HCT116 (cell line): ENCODE measurements around the gene BNC2. TPM values are rescaled to one million over a fixed set of nuclear protein-coding genes. Genes with fewer than 3 reads are reported as not detected.

Experiments used
- ATAC-seq: fragments of 200-7000 bp; cut with Tn5 transposase; 2 replicates; pipeline ENCODE4 v1.9.1; 2020; ENCODE audit warnings: mild to moderate bottlenecking, moderate library complexity
- BruUV-seq: library from RNA; stranded (reverse); fragments of 400-500 nt; replicated peaks from 2 replicates; lab custom pipeline; 2021; lab: Mats Ljungman, UMichigan
- CTCF ChIA-PET: fragments of 300-600 bp; sonication (Branson Sonifier 250); formaldehyde crosslinking; loops from one replicate; lab custom pipeline; 2021; ENCODE audit warnings: antibody characterized with exemption; lab: Charles Lee
- POLR2A ChIA-PET: fragments of 300-600, 350-600 bp; sonication (Branson Sonifier 250); formaldehyde crosslinking; loops from one replicate; lab custom pipeline; 2021; ENCODE audit warnings: antibody characterized with exemption; lab: Charles Lee
- RAD21 ChIA-PET, 2 experiments: fragments of 300-600 bp; sonication (Branson Sonifier 250); formaldehyde crosslinking; loops; one replicate each; lab custom pipeline; 2023; ENCODE audit warnings: low total read pairs in 2 of 2; ENCODE audit not compliant: uncharacterized antibody in 2 of 2, unreplicated experiment in 2 of 2, low non-redundant PET in 1 of 2; lab: Charles Lee
- DNase-seq: peaks from one replicate; pipeline ENCODE4 v3.0.0-alpha.2; 2010; ENCODE audit warnings: low read depth, low spot score
- H2AFZ ChIP-seq: fragments of 200-600 bp; shearing (Covaris generic), sonication (generic); 2 replicates; pipeline ENCODE4 v1.6.1; 2017; ENCODE audit warnings: low read depth, mixed run types, mixed read lengths, antibody characterized with exemption, low read length; ENCODE audit not compliant: poor library complexity, severe bottlenecking
- H3K27ac ChIP-seq: 2 replicates; pipeline ENCODE4 v1.5.1; 2012; ENCODE audit warnings: low read depth, low read length
- H3K27me3 ChIP-seq: fragments of 200-600 bp; sonication (generic); 2 replicates; pipeline ENCODE4 v1.6.1; 2016; ENCODE audit warnings: mixed run types, low read length, mixed read lengths; ENCODE audit not compliant: insufficient read depth
- H3K36me3 ChIP-seq, 2 experiments: fragments of 200-500 bp in 1 of 2; fragments of 200-600 bp in 1 of 2; sonication (Bioruptor generic) in 1 of 2; sonication (generic) in 1 of 2; 2 replicates each; pipeline versions ENCODE4 v1.5.1 to v1.6.1; 2014 to 2016; ENCODE audit warnings: low read length in 2 of 2, inconsistent platforms in 1 of 2, mixed read lengths in 1 of 2, mixed run types in 1 of 2; ENCODE audit not compliant: insufficient read depth in 2 of 2, control insufficient read depth in 1 of 2
- H3K4me1 ChIP-seq, 2 experiments: fragments of 200-600 bp in 1 of 2; sonication (generic) in 1 of 2; 2 replicates each; pipeline versions ENCODE4 v1.5.1 to v1.6.1; 2012 to 2017; ENCODE audit warnings: low read length in 2 of 2, inconsistent platforms in 1 of 2, mild to moderate bottlenecking in 1 of 2, mixed read lengths in 1 of 2, mixed run types in 1 of 2, moderate library complexity in 1 of 2; ENCODE audit not compliant: insufficient read depth in 2 of 2, control insufficient read depth in 1 of 2
- H3K4me2 ChIP-seq: fragments of 200-600 bp; sonication (generic); 2 replicates; pipeline ENCODE4 v1.6.1; 2017; ENCODE audit warnings: mixed run types, low read length, mixed read lengths
- H3K4me3 ChIP-seq, 2 experiments: fragments of 200-600 bp in 1 of 2; sonication (generic) in 1 of 2; replicated peaks in 1 of 2; 2 replicates each; pipeline ENCODE4 v1.5.1; 2011 to 2016; ENCODE audit warnings: low read length in 2 of 2, control low read depth in 1 of 2, low read depth in 1 of 2, mild to moderate bottlenecking in 1 of 2, mixed read lengths in 1 of 2, mixed run types in 1 of 2
- H3K79me2 ChIP-seq: fragments of 200-600 bp; sonication (generic); 2 replicates; pipeline ENCODE4 v1.6.1; 2017; ENCODE audit warnings: mild to moderate bottlenecking, mixed run types, low read length, moderate library complexity, mixed read lengths; ENCODE audit not compliant: insufficient read depth
- H3K9ac ChIP-seq: fragments of 200-600 bp; sonication (generic); 2 replicates; pipeline ENCODE4 v1.6.1; 2016; ENCODE audit warnings: low read length, mixed read lengths
- H3K9me2 ChIP-seq: fragments of 200-600 bp; sonication (generic), shearing (Covaris generic); 2 replicates; pipeline ENCODE4 v1.6.1; 2017; ENCODE audit warnings: mixed run types, mild to moderate bottlenecking, moderate library complexity; ENCODE audit not compliant: insufficient read depth
- H3K9me3 ChIP-seq, 2 experiments: fragments of 200-500 bp in 1 of 2; fragments of 200-600 bp in 1 of 2; sonication (Bioruptor generic) in 1 of 2; sonication (generic) in 1 of 2; 2 replicates each; pipeline ENCODE4 v1.6.1; 2014 to 2017; ENCODE audit warnings: low read length in 2 of 2, mixed read lengths in 2 of 2, inconsistent platforms in 1 of 2, low read depth in 1 of 2, mild to moderate bottlenecking in 1 of 2, mixed run types in 1 of 2, moderate library complexity in 1 of 2; ENCODE audit not compliant: control insufficient read depth in 1 of 2, insufficient read depth in 1 of 2
- H4K20me1 ChIP-seq: fragments of 200-600 bp; sonication (generic), shearing (Covaris generic); 2 replicates; pipeline ENCODE4 v1.6.1; 2017; ENCODE audit warnings: mixed run types, mild to moderate bottlenecking, moderate library complexity; ENCODE audit not compliant: insufficient read depth
- ELF1 ChIP-seq: IDR thresholded peaks from 2 replicates; pipeline ENCODE4 v1.6.1; 2012; ENCODE audit warnings: low read depth, borderline replicate concordance
- EZH2phosphoT487 ChIP-seq: fragments of 200-600 bp; IDR thresholded peaks from 2 replicates; pipeline ENCODE4 v1.6.1; 2018; ENCODE audit warnings: antibody characterized with exemption, borderline replicate concordance
- FOSL1 ChIP-seq: IDR thresholded peaks from 2 replicates; pipeline ENCODE4 v1.6.1; 2012; ENCODE audit warnings: low read depth
- POLR2A ChIP-seq: IDR thresholded peaks from 2 replicates; pipeline ENCODE4 v1.7.0; 2011; ENCODE audit warnings: borderline replicate concordance; ENCODE audit not compliant: insufficient read depth, insufficient read length; ENCODE audit errors: extremely low read depth
- RAD21 ChIP-seq: IDR thresholded peaks from 2 replicates; pipeline ENCODE4 v1.6.1; 2012; ENCODE audit warnings: low read depth, mild to moderate bottlenecking
- SIN3A ChIP-seq: IDR thresholded peaks from 2 replicates; pipeline ENCODE4 v1.6.1; 2012; ENCODE audit warnings: low read depth
- SP1 ChIP-seq: IDR thresholded peaks from 2 replicates; pipeline ENCODE4 v1.6.1; 2012; ENCODE audit warnings: low read depth
- SRF ChIP-seq: IDR thresholded peaks from 2 replicates; pipeline ENCODE4 v1.6.1; 2012; ENCODE audit warnings: low read depth
- YY1 ChIP-seq: IDR thresholded peaks from 2 replicates; pipeline ENCODE4 v1.6.1; 2011; ENCODE audit warnings: low read length, low read depth, moderate library complexity, mild to moderate bottlenecking; ENCODE audit not compliant: insufficient replicate concordance; ENCODE audit errors: extremely low read depth
- ZFX ChIP-seq: fragments of 450-650 bp; IDR thresholded peaks from 2 replicates; pipeline ENCODE4 v1.6.1; 2017
- ZNF274 ChIP-seq: fragments of 200-500 bp; sonication (Bioruptor generic); IDR thresholded peaks from 2 replicates; pipeline ENCODE4 v1.6.1; 2014; ENCODE audit warnings: mild to moderate bottlenecking, low read depth, low read length, inconsistent platforms
- intact Hi-C: fragments of 100-400 bp; cut with micrococcal nuclease; formaldehyde crosslinking; loops from 2 replicates; pipeline ENCODE4 v1.10.0; 2022
- total RNA-seq: library from RNA; stranded (reverse); gene quantifications from one replicate; pipeline ENCODE4 v1.2.1, GENCODE V29; 2021; ENCODE audit not compliant: unreplicated experiment
- TF ChIP-seq, protein P1 (sequence below): IDR thresholded peaks from 2 replicates; pipeline ENCODE4 v1.6.1; 2012; ENCODE audit warnings: low read depth
- TF ChIP-seq, protein P2 (sequence below): IDR thresholded peaks from 2 replicates; pipeline ENCODE4 v1.6.1; 2012
- TF ChIP-seq, protein P3 (sequence below), 3 experiments: fragments of 200-600 bp in 1 of 3; sonication (generic) in 1 of 3; IDR thresholded peaks in 2 of 3; conservative IDR thresholded peaks in 1 of 3; 2 replicates each; pipeline ENCODE4 v1.5.1; 2012 to 2017; ENCODE audit warnings: low read depth in 2 of 3, low read length in 2 of 3, antibody characterized with exemption in 1 of 3, borderline replicate concordance in 1 of 3, control low read depth in 1 of 3, mild to moderate bottlenecking in 1 of 3, mixed read lengths in 1 of 3, mixed run types in 1 of 3, moderate library complexity in 1 of 3; ENCODE audit not compliant: insufficient read depth in 1 of 3
- TF ChIP-seq, protein P4 (sequence below): IDR thresholded peaks from 2 replicates; pipeline ENCODE4 v1.6.1; 2011; ENCODE audit warnings: mild to moderate bottlenecking, low read length, moderate library complexity; ENCODE audit not compliant: insufficient replicate concordance; ENCODE audit errors: extremely low read depth

Gene BNC2
- total RNA-seq, 1 experiment from 2014 or later, result 0.37 TPM

DNA sequence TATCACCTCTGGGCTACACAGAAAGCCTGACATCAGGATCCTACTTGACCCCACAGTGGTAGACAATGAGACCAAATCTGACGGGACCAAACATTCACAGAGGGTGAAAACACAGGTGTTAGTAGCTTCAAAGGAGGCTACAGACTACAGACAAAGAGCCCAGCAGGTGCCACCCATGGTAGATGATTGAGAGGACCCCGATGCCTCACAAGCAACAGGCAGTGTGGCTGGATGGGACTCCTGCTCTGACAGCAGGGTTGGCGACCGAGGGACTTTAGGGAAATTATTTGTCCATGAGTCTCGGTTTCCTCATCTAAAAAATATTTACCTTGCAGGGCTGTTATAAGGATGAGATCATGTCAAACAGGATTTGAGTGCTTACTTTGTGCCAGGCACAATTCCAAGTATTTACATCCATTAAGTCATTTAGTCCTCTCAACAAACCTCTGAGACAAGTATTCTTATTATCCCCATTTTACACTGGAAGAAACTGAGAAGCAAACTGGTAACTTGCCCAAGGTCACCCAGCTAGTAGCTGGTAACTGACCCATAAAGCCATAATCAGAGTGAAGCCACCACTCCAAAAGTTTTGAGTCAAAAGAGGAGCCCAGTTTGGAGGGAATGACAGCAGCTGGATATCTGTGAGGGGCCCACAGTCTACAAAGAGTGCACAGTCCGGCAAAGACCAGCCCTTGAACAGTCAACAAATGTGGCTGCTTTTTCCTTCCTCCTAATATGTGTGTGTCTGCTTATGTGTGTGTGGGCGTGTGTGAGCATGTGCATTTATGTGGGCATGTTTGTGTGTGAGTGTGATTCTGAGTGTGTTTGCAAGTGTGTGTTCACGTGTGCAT is 502.0 kb downstream of the BNC2 start:
- TF ChIP-seq ZNF274 (no peak), SIN3A (no peak), SP1 (no peak), YY1 (no peak), EZH2phosphoT487 (no peak), SRF (no peak), ELF1 (no peak), POLR2A (no peak), RAD21 (no peak), FOSL1 (no peak), ZFX (no peak)
- TF ChIP-seq, protein P1, sequence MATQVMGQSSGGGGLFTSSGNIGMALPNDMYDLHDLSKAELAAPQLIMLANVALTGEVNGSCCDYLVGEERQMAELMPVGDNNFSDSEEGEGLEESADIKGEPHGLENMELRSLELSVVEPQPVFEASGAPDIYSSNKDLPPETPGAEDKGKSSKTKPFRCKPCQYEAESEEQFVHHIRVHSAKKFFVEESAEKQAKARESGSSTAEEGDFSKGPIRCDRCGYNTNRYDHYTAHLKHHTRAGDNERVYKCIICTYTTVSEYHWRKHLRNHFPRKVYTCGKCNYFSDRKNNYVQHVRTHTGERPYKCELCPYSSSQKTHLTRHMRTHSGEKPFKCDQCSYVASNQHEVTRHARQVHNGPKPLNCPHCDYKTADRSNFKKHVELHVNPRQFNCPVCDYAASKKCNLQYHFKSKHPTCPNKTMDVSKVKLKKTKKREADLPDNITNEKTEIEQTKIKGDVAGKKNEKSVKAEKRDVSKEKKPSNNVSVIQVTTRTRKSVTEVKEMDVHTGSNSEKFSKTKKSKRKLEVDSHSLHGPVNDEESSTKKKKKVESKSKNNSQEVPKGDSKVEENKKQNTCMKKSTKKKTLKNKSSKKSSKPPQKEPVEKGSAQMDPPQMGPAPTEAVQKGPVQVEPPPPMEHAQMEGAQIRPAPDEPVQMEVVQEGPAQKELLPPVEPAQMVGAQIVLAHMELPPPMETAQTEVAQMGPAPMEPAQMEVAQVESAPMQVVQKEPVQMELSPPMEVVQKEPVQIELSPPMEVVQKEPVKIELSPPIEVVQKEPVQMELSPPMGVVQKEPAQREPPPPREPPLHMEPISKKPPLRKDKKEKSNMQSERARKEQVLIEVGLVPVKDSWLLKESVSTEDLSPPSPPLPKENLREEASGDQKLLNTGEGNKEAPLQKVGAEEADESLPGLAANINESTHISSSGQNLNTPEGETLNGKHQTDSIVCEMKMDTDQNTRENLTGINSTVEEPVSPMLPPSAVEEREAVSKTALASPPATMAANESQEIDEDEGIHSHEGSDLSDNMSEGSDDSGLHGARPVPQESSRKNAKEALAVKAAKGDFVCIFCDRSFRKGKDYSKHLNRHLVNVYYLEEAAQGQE, result no peak
- TF ChIP-seq, protein P2, sequence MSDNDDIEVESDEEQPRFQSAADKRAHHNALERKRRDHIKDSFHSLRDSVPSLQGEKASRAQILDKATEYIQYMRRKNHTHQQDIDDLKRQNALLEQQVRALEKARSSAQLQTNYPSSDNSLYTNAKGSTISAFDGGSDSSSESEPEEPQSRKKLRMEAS, result no peak
- TF ChIP-seq, protein P3, sequence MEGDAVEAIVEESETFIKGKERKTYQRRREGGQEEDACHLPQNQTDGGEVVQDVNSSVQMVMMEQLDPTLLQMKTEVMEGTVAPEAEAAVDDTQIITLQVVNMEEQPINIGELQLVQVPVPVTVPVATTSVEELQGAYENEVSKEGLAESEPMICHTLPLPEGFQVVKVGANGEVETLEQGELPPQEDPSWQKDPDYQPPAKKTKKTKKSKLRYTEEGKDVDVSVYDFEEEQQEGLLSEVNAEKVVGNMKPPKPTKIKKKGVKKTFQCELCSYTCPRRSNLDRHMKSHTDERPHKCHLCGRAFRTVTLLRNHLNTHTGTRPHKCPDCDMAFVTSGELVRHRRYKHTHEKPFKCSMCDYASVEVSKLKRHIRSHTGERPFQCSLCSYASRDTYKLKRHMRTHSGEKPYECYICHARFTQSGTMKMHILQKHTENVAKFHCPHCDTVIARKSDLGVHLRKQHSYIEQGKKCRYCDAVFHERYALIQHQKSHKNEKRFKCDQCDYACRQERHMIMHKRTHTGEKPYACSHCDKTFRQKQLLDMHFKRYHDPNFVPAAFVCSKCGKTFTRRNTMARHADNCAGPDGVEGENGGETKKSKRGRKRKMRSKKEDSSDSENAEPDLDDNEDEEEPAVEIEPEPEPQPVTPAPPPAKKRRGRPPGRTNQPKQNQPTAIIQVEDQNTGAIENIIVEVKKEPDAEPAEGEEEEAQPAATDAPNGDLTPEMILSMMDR (IDR thresholded peaks at IDR 0.05 in 2 of 3, conservative IDR thresholded peaks at IDR 0.05 in 1 of 3; ENCODE audit: borderline replicate concordance in 1 of 3, insufficient read depth in 1 of 3, low read depth in 2 of 3, low read length in 2 of 3), result no peak
- TF ChIP-seq, protein P4, sequence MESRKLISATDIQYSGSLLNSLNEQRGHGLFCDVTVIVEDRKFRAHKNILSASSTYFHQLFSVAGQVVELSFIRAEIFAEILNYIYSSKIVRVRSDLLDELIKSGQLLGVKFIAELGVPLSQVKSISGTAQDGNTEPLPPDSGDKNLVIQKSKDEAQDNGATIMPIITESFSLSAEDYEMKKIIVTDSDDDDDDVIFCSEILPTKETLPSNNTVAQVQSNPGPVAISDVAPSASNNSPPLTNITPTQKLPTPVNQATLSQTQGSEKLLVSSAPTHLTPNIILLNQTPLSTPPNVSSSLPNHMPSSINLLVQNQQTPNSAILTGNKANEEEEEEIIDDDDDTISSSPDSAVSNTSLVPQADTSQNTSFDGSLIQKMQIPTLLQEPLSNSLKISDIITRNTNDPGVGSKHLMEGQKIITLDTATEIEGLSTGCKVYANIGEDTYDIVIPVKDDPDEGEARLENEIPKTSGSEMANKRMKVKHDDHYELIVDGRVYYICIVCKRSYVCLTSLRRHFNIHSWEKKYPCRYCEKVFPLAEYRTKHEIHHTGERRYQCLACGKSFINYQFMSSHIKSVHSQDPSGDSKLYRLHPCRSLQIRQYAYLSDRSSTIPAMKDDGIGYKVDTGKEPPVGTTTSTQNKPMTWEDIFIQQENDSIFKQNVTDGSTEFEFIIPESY, result no peak
- TF ChIP-seq, all 23 proteins: peak for 0
- BruUV-seq, result no TSS peak
- Histone ChIP-seq H3K27ac (no peak overlapping the region), H3K36me3 (no peaks in the 10 kb centered on the region), H3K9me3 (no peaks in the 10 kb centered on the region), H3K4me1 (no peaks in the 10 kb centered on the region), H3K9ac (no peak overlapping the region), H3K4me2 (no peak overlapping the region), H3K9me2 (no peaks in the 10 kb centered on the region), H2AFZ (no peak overlapping the region), H3K79me2 (no peaks in the 10 kb centered on the region), H3K27me3 (no peaks in the 10 kb centered on the region), H3K4me3 (no peak overlapping the region), H4K20me1 (no peaks in the 10 kb centered on the region)
- ChIA-PET RAD21 (no interaction called here), CTCF (no interaction called here), POLR2A (no interaction called here)
- no peak for DNase-seq
- intact Hi-C loops, result no loop called here
- ATAC-seq, result no peak
